NB4 (cell line): ENCODE data around the gene OR2Y1.
"Not testable (repeated sequence)": the region's sequence is repeated elsewhere in the genome, so short reads cannot be mapped to it uniquely, and the experiment has no call there.

ENCODE experiments used
- DNase-seq: peaks from one replicate; pipeline ENCODE4 v3.0.0; 2010; ENCODE audit warnings: low read depth
- H3K4me3 ChIP-seq: one replicate; pipeline ENCODE4 v1.5.1; 2011; ENCODE audit warnings: mild to moderate bottlenecking, low read depth, low read length, moderate library complexity
- MYC ChIP-seq: IDR thresholded peaks from 2 replicates; pipeline ENCODE4 v1.6.1; 2011; ENCODE audit warnings: low read depth, low read length
- POLR2A ChIP-seq: IDR thresholded peaks from 2 replicates; pipeline ENCODE4 v1.6.1; 2011; ENCODE audit warnings: mild to moderate bottlenecking; ENCODE audit not compliant: insufficient read length; ENCODE audit errors: extremely low read depth
- TF ChIP-seq, protein P1 (sequence below): IDR thresholded peaks from one replicate; pipeline ENCODE4 v1.5.1; 2012; ENCODE audit warnings: low read depth, low read length
- TF ChIP-seq, protein P2 (sequence below): IDR thresholded peaks from 2 replicates; pipeline ENCODE4 v1.6.1; 2011; ENCODE audit warnings: low read depth, low read length

The OR2Y1 gene

GRCh38 chr5:180739958-180740357, at the start of gene OR2Y1:
TSS of gene OR2Y1 (minus strand) at chr5:180740058. CDS start at chr5:180740058, 0 bp downstream.
- DNase-seq = no peak
- no peak within 1 kb of the TSS for H3K4me3 ChIP-seq
- TF ChIP-seq MYC = no peak
- TF ChIP-seq POLR2A = no peak
- TF ChIP-seq, protein P1, sequence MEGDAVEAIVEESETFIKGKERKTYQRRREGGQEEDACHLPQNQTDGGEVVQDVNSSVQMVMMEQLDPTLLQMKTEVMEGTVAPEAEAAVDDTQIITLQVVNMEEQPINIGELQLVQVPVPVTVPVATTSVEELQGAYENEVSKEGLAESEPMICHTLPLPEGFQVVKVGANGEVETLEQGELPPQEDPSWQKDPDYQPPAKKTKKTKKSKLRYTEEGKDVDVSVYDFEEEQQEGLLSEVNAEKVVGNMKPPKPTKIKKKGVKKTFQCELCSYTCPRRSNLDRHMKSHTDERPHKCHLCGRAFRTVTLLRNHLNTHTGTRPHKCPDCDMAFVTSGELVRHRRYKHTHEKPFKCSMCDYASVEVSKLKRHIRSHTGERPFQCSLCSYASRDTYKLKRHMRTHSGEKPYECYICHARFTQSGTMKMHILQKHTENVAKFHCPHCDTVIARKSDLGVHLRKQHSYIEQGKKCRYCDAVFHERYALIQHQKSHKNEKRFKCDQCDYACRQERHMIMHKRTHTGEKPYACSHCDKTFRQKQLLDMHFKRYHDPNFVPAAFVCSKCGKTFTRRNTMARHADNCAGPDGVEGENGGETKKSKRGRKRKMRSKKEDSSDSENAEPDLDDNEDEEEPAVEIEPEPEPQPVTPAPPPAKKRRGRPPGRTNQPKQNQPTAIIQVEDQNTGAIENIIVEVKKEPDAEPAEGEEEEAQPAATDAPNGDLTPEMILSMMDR = no peak
- TF ChIP-seq, protein P2, sequence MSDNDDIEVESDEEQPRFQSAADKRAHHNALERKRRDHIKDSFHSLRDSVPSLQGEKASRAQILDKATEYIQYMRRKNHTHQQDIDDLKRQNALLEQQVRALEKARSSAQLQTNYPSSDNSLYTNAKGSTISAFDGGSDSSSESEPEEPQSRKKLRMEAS = no peak

DNA sequence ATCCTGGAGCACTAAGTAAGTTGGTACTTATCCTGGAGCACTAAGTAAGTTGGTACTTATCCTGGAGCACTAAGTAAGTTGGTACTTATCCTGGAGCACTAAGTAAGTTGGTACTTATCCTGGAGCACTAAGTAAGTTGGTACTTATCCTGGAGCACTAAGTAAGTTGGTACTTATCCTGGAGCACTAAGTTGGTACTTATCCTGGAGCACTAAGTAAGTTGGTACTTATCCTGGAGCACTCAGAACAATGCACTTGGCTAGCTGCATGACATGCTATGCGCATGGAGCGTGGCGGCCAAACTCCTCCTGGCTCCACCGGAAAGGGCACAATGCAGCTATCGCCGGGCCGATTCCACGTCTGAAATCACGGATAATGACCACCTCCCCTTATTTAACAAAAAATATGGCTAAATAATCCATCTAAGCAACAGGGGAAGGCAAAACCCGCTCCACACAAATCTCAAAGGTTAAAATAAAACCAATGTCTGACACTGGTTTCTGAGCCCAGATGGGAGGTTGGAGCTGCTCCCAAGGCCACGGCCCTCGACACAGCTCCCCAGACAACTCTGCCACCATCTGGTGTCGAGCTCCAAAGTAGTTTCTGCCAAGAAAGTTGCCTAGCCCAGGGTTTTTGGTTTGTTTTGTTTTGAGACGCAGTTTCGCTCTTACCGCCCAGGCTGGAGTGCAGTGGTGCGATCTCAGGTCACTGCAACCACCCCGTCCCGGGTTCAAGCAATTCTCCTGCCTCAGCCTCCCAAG, 49.0 kb upstream of the OR2Y1 start:
- not testable (repeated sequence) for H3K4me3 ChIP-seq, DNase-seq

DNA sequence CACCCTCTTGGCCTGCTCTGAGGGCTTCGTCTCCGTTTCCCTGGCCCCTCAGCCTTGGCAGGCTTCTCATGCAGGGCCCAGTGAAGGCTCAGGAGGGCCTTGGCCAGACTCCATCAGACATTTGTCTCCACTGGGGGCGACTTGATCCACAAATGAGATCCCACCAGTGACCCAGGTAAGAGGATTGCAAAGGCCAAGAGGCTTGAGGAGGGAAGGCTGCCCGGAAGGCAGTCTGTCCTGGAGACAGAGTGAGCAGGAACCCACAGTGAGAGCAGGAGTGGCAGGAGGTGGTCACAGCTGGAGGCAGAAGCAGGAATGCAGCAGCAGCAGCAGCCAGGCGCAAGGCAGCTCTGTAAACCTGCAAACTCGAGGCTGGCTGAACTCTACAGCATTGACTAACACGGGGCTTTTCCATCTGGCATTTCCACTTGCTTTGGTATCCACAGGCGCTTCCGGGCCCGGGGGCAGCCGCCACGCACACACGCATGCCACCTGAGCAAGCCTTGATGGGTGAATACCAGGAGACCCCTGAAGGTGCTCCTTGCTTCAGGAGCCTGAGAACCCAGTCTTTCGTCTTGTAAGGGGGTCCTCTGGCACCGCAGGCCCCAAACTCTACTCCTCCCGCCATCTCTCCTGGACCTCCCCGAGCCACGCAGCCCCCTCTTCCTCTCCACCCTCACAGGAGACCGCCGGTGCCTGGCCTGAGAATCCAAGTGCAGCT, 48.0 kb upstream of the OR2Y1 start:
- TF ChIP-seq, protein P2 = no peak
- TF ChIP-seq MYC = no peak
- TF ChIP-seq, protein P1 = no peak
- no peak for TF ChIP-seq POLR2A
- no peak for DNase-seq
- H3K4me3 ChIP-seq = no peak overlapping the region

GRCh38 chr5:180786531-180787398, 46.9 kb upstream of the OR2Y1 start:
- H3K4me3 ChIP-seq = no peak overlapping the region
- DNase-seq = no peak
- no peak for TF ChIP-seq MYC
- TF ChIP-seq, protein P2 = no peak
- no peak for TF ChIP-seq POLR2A
- TF ChIP-seq, protein P1 = no peak

GRCh38 chr5:180785794-180786221, 46.0 kb upstream of the OR2Y1 start:
- no peak for DNase-seq
- no peak overlapping the region for H3K4me3 ChIP-seq
- TF ChIP-seq, protein P1 = no peak
- TF ChIP-seq, protein P2 = no peak
- TF ChIP-seq MYC (no peak), POLR2A (no peak)
